Astrocyte (in vitro differentiated cells and primary cell): Measurements from ENCODE around the gene NPDC1. TPM values are rescaled to one million over a fixed set of nuclear protein-coding genes. Genes with fewer than 3 reads are reported as not detected.

Experiments used
- DNase-seq: peaks from one replicate; pipeline ENCODE4 v3.0.0-alpha.2; 2010; ENCODE audit warnings: low read depth
- FAIRE-seq: peaks from 2 replicates; lab custom pipeline; 2011; peaks lifted over from hg19 to GRCh38; lab: Jason Lieb, UNC
- H2AFZ ChIP-seq: 2 replicates; pipeline ENCODE4 v1.6.0; 2012; ENCODE audit warnings: low read depth, low read length, inconsistent platforms
- H3K27ac ChIP-seq: 2 replicates; pipeline ENCODE4 v1.5.1; 2011; ENCODE audit warnings: low read depth, low read length, inconsistent platforms
- H3K27me3 ChIP-seq: 2 replicates; pipeline ENCODE4 v1.6.0; 2011; ENCODE audit warnings: low read length, inconsistent platforms; ENCODE audit not compliant: insufficient read depth
- H3K36me3 ChIP-seq: 2 replicates; pipeline ENCODE4 v1.5.1; 2011; ENCODE audit warnings: low read length, inconsistent platforms; ENCODE audit not compliant: insufficient read depth
- H3K4me1 ChIP-seq: 2 replicates; pipeline ENCODE4 v1.5.1; 2011; ENCODE audit warnings: low read length, inconsistent platforms; ENCODE audit not compliant: insufficient read depth
- H3K4me2 ChIP-seq: 2 replicates; pipeline ENCODE4 v1.6.0; 2012; ENCODE audit warnings: low read length, inconsistent platforms
- H3K4me3 ChIP-seq: 2 replicates; pipeline ENCODE4 v1.5.1; 2011; ENCODE audit warnings: low read depth, mild to moderate bottlenecking, low read length, inconsistent platforms; ENCODE audit not compliant: insufficient read depth
- H3K79me2 ChIP-seq: 2 replicates; pipeline ENCODE4 v1.6.0; 2012; ENCODE audit warnings: mild to moderate bottlenecking, low read length, inconsistent platforms; ENCODE audit not compliant: insufficient read depth
- H3K9ac ChIP-seq: 2 replicates; pipeline ENCODE4 v1.6.0; 2012; ENCODE audit warnings: mild to moderate bottlenecking, low read length, inconsistent platforms
- H3K9me3 ChIP-seq: 2 replicates; pipeline ENCODE4 v1.5.1; 2012; ENCODE audit warnings: low read depth, mild to moderate bottlenecking, low read length, inconsistent platforms; ENCODE audit not compliant: insufficient read depth
- H4K20me1 ChIP-seq: 2 replicates; pipeline ENCODE4 v1.6.0; 2012; ENCODE audit warnings: low read length, inconsistent platforms; ENCODE audit not compliant: insufficient read depth
- H3K27ac Mint-ChIP-seq: one replicate; pipeline ENCODE4 v1.8.0; 2021; ENCODE audit warnings: mild to moderate bottlenecking, mixed read lengths; ENCODE audit not compliant: unreplicated experiment
- H3K27me3 Mint-ChIP-seq: one replicate; pipeline ENCODE4 v1.8.0; 2021; ENCODE audit warnings: low read depth, mixed read lengths; ENCODE audit not compliant: unreplicated experiment
- H3K36me3 Mint-ChIP-seq: one replicate; pipeline ENCODE4 v1.8.0; 2021; ENCODE audit warnings: low read depth, mixed read lengths; ENCODE audit not compliant: unreplicated experiment
- H3K4me1 Mint-ChIP-seq: one replicate; pipeline ENCODE4 v1.8.0; 2021; ENCODE audit warnings: low read depth, mixed read lengths; ENCODE audit not compliant: unreplicated experiment
- H3K4me3 Mint-ChIP-seq: one replicate; pipeline ENCODE4 v1.8.0; 2021; ENCODE audit warnings: mild to moderate bottlenecking, moderate library complexity, mixed read lengths; ENCODE audit not compliant: unreplicated experiment
- H3K9me3 Mint-ChIP-seq: one replicate; pipeline ENCODE4 v1.8.0; 2021; ENCODE audit warnings: mild to moderate bottlenecking, mixed read lengths; ENCODE audit not compliant: unreplicated experiment
- EZH2 ChIP-seq: IDR thresholded peaks from 2 replicates; pipeline ENCODE4 v1.6.1; 2012; ENCODE audit warnings: mild to moderate bottlenecking, low read length, inconsistent platforms; ENCODE audit not compliant: insufficient read depth
- total RNA-seq: library from RNA; stranded (reverse); gene quantifications from 2 replicates; pipeline ENCODE4 v1.2.1, GENCODE V29; 2021
- TF ChIP-seq, protein P1 (sequence below): IDR thresholded peaks from 2 replicates; pipeline ENCODE4 v1.5.1; 2011; ENCODE audit warnings: low read depth, mild to moderate bottlenecking, inconsistent platforms, low read length, moderate library complexity; ENCODE audit not compliant: insufficient read depth

Gene NPDC1
- total RNA-seq, 1 donor from 2014 or later = 66.8 TPM

DNA sequence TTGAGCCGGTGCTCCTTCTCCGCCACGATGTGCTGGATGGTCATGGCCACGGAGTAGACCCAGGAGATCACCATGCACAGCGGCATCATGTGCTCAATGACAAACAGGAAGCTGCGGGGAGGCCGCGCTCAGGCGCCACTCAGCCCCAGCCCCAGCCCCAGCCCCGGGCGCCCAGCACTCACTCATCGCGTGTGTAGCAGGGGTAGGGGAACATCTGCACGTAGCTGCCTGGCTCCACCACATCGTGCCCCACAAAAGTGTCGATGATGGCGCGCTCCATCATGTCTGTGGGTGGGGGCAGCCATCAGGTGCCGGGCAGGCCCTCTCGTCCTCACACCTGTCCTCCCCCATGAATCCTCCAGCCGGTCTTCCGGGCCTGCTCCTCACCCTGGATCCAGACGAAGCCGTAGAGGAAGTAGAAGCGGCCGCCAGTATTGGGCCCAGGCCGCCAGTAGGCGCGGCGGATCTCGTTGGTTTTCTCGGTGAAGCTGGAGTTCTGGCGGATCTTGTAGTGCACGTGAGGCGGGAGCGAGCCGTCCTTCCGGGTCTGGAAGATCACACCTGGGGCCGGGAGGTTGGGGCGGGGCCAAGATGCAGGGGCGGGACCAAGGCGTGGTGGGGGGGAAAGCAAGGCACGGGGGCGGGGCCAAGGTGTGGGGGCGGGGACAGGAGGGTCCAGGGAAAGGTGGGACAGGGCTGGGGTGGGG lies 28.0 kb downstream of the NPDC1 start:
- peaks cover 3% of the 10 kb centered on the region for H3K27me3 Mint-ChIP-seq
- no peak overlapping the region for H3K4me3 Mint-ChIP-seq
- no peak overlapping the region for H3K4me2 ChIP-seq
- H3K27ac Mint-ChIP-seq = no peak overlapping the region
- H3K4me3 ChIP-seq = no peak overlapping the region
- H3K36me3 ChIP-seq = no peaks in the 10 kb centered on the region
- peaks cover 8% of the 10 kb centered on the region for H3K36me3 Mint-ChIP-seq
- TF ChIP-seq, protein P1, sequence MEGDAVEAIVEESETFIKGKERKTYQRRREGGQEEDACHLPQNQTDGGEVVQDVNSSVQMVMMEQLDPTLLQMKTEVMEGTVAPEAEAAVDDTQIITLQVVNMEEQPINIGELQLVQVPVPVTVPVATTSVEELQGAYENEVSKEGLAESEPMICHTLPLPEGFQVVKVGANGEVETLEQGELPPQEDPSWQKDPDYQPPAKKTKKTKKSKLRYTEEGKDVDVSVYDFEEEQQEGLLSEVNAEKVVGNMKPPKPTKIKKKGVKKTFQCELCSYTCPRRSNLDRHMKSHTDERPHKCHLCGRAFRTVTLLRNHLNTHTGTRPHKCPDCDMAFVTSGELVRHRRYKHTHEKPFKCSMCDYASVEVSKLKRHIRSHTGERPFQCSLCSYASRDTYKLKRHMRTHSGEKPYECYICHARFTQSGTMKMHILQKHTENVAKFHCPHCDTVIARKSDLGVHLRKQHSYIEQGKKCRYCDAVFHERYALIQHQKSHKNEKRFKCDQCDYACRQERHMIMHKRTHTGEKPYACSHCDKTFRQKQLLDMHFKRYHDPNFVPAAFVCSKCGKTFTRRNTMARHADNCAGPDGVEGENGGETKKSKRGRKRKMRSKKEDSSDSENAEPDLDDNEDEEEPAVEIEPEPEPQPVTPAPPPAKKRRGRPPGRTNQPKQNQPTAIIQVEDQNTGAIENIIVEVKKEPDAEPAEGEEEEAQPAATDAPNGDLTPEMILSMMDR = no peak
- TF ChIP-seq EZH2 = no peak
- no peaks in the 10 kb centered on the region for H3K27me3 ChIP-seq
- H3K27ac ChIP-seq = no peak overlapping the region
- DNase-seq (no peak), FAIRE-seq (no peak)
- no peak overlapping the region for H3K9ac ChIP-seq
- no peaks in the 10 kb centered on the region for H3K9me3 Mint-ChIP-seq
- H3K4me1 Mint-ChIP-seq = no peaks in the 10 kb centered on the region
- H3K4me1 ChIP-seq = no peaks in the 10 kb centered on the region
- no peaks in the 10 kb centered on the region for H4K20me1 ChIP-seq
- no peaks in the 10 kb centered on the region for H3K79me2 ChIP-seq
- H3K9me3 ChIP-seq = no peaks in the 10 kb centered on the region
- H2AFZ ChIP-seq = no peak overlapping the region

DNA sequence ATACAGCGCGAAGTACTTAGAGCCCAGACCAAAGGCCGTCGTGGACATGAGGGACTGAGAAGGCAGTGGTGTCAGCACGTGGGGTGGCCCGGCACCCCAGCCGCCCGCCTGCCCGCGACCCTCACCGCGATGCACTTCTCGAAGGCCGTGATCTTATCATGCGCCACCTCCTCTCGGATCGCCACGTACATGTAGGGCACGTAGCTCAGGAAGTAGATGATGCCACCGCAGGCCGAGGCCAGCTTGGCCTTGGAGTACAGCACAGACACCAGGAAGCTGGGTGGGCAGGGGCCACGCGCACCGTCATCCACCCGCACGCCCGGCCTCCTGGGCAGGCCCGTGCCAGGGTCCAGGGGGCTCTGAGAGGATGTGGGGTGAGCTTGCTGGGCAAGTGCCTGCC lies 28.9 kb downstream of the NPDC1 start:
- FAIRE-seq (no peak), DNase-seq (no peak)
- Mint-ChIP-seq H3K4me3 (no peak overlapping the region), H3K27me3 (peaks cover 3% of the 10 kb centered on the region), H3K4me1 (no peaks in the 10 kb centered on the region), H3K9me3 (no peaks in the 10 kb centered on the region), H3K36me3 (peaks cover 8% of the 10 kb centered on the region), H3K27ac (no peak overlapping the region)
- no peaks in the 10 kb centered on the region for H3K36me3 ChIP-seq
- no peak overlapping the region for H2AFZ ChIP-seq
- no peak overlapping the region for H3K9ac ChIP-seq
- no peak for TF ChIP-seq EZH2
- TF ChIP-seq, protein P1 = no peak
- H3K79me2 ChIP-seq = no peaks in the 10 kb centered on the region
- H3K4me1 ChIP-seq = no peaks in the 10 kb centered on the region
- H4K20me1 ChIP-seq = no peaks in the 10 kb centered on the region
- H3K4me2 ChIP-seq = no peak overlapping the region
- no peaks in the 10 kb centered on the region for H3K9me3 ChIP-seq
- no peak overlapping the region for H3K27ac ChIP-seq
- H3K4me3 ChIP-seq = no peak overlapping the region
- H3K27me3 ChIP-seq = no peaks in the 10 kb centered on the region

- Mint-ChIP-seq H3K4me1 (no peaks in the 10 kb centered on the region), H3K4me3 (no peak overlapping the region), H3K36me3 (peaks cover 8% of the 10 kb centered on the region), H3K27me3 (peaks cover 3% of the 10 kb centered on the region), H3K27ac (no peak overlapping the region), H3K9me3 (no peaks in the 10 kb centered on the region)
- FAIRE-seq (no peak), DNase-seq (no peak)
- Histone ChIP-seq H3K4me2 (no peak overlapping the region), H3K9me3 (no peaks in the 10 kb centered on the region), H3K4me1 (no peaks in the 10 kb centered on the region), H3K79me2 (no peaks in the 10 kb centered on the region), H4K20me1 (no peaks in the 10 kb centered on the region), H3K9ac (no peak overlapping the region), H3K27me3 (no peaks in the 10 kb centered on the region), H3K4me3 (no peak overlapping the region), H2AFZ (no peak overlapping the region), H3K36me3 (no peaks in the 10 kb centered on the region), H3K27ac (no peak overlapping the region)
- TF ChIP-seq, protein P1 = no peak
- TF ChIP-seq EZH2 = no peak
Observed at GRCh38 chr9:137016436-137016835, 29.5 kb downstream of the NPDC1 start.
